ENCODE data around the gene DCAKD.

The DCAKD gene

GRCh38 chr17:45032174-45032541 lies 19.3 kb downstream of the DCAKD start:
- no peak for DNase-seq (ENCODE audit: low read depth)
- TF ChIP-seq, protein P1, sequence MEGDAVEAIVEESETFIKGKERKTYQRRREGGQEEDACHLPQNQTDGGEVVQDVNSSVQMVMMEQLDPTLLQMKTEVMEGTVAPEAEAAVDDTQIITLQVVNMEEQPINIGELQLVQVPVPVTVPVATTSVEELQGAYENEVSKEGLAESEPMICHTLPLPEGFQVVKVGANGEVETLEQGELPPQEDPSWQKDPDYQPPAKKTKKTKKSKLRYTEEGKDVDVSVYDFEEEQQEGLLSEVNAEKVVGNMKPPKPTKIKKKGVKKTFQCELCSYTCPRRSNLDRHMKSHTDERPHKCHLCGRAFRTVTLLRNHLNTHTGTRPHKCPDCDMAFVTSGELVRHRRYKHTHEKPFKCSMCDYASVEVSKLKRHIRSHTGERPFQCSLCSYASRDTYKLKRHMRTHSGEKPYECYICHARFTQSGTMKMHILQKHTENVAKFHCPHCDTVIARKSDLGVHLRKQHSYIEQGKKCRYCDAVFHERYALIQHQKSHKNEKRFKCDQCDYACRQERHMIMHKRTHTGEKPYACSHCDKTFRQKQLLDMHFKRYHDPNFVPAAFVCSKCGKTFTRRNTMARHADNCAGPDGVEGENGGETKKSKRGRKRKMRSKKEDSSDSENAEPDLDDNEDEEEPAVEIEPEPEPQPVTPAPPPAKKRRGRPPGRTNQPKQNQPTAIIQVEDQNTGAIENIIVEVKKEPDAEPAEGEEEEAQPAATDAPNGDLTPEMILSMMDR (conservative IDR thresholded peaks at IDR 0.05; ENCODE audit: low read depth, low read length) = no peak
- no peak overlapping the region for H3K4me3 ChIP-seq (ENCODE audit: low read length)

GRCh38 chr17:45031231-45032173 lies 19.9 kb downstream of the DCAKD start:
- H3K4me3 ChIP-seq (ENCODE audit: low read length) = no peak overlapping the region
- TF ChIP-seq, protein P1 (conservative IDR thresholded peaks at IDR 0.05; ENCODE audit: low read depth, low read length) = no peak
- no peak for DNase-seq (ENCODE audit: low read depth)

GRCh38 chr17:45030733-45031132 lies 20.7 kb downstream of the DCAKD start:
- no peak for DNase-seq (ENCODE audit: low read depth)
- TF ChIP-seq, protein P1 (conservative IDR thresholded peaks at IDR 0.05; ENCODE audit: low read depth, low read length) = no peak

GRCh38 chr17:45029758-45030423 lies 21.5 kb downstream of the DCAKD start:
- H3K4me3 ChIP-seq (ENCODE audit: low read length) = no peak overlapping the region
- TF ChIP-seq, protein P1 (conservative IDR thresholded peaks at IDR 0.05; ENCODE audit: low read depth, low read length) = no peak

More at GRCh38 chr17:45030733-45031132, 20.7 kb downstream of the DCAKD start:
- no peak overlapping the region for H3K4me3 ChIP-seq (ENCODE audit: low read length)

DNA sequence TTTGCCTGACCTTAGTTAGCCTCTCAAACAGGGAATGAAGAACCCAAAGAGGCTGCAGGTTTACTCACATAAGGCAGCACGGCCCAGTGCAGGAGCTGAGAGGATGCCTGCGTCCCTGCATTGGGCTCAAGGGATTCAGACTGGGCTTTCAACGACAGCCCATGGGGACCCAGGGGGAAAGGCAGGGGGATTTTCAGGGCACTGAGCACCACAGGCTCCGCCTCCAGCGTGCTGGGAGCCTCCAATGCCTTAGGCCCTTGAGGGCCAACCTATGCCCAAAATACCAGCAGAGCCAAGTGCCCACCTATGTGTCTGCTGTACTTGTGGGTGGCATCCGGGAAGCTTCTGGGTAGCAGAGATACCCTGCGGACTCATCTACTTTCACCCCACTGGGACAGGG lies 22.3 kb downstream of the DCAKD start:
- TF ChIP-seq, protein P1 (conservative IDR thresholded peaks at IDR 0.05; ENCODE audit: low read depth, low read length) = no peak
- H3K4me3 ChIP-seq (ENCODE audit: low read length) = no peak overlapping the region
- no peak for DNase-seq (ENCODE audit: low read depth)

More at GRCh38 chr17:45029758-45030423, 21.5 kb downstream of the DCAKD start:
- no peak for DNase-seq (ENCODE audit: low read depth)

DNA sequence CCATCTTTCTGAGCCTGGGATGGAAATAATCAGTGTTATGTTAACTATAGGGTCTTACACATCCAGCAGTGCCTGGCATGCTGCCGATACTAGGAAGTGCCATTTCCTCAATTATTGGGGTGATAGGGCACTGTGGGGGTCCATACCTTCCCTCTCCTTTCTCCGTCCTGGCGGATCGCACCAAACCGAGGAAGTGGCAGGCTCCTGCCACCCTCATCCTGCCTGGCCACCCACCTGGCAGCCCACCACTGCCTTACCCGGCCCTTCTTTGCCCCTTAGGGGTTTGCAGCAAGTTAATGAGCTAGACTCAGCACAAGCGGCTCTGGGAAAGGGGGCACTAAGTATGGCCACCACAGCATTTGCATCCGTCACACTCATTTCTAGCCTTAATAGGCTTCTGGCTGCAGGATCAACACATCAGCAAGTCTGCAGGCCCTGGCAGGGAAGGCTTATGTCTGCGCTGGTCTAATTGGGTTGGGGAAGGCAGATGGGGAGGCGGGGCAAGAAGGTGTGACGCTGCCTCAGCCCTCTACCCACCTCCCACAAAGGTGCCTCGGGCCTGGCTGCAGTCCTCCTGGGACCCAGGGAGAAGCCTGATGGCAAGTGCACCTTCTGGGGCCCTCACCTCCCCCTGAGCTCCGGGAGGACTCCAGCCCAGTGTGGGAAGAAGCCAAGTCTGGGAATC lies 28.6 kb downstream of the DCAKD start:
- DNase-seq (ENCODE audit: low read depth) = no peak
- TF ChIP-seq, protein P1 (conservative IDR thresholded peaks at IDR 0.05; ENCODE audit: low read depth, low read length) = no peak
- no peak overlapping the region for H3K4me3 ChIP-seq (ENCODE audit: low read length)

All from retinal pigment epithelial cell (primary cell).